Measurements from ENCODE around the gene PSTPIP2. TPM values are rescaled to one million over a fixed set of nuclear protein-coding genes. Genes with fewer than 3 reads are reported as not detected.

PSTPIP2 gene
- total RNA-seq, 1 donor from 2014 or later, result 9.1 TPM

- H3K4me3 Mint-ChIP-seq (ENCODE audit: unreplicated experiment), result no peak overlapping the region
- H3K27me3 Mint-ChIP-seq (ENCODE audit: low read depth, unreplicated experiment), result no peaks in the 10 kb centered on the region
- Histone ChIP-seq H4K20me1 (ENCODE audit: insufficient read depth, low read length) (no peaks in the 10 kb centered on the region), H3K27me3 (ENCODE audit: insufficient read depth, low read length) (no peaks in the 10 kb centered on the region), H3K9ac (ENCODE audit: low read length) (no peak overlapping the region), H3K79me2 (ENCODE audit: insufficient read depth, low read length) (peaks cover 11% of the 10 kb centered on the region), H3K4me2 (ENCODE audit: low read length) (no peak overlapping the region), H3K9me3 (ENCODE audit: insufficient read depth, low read depth, low read length) (no peaks in the 10 kb centered on the region), H2AFZ (ENCODE audit: low read depth, low read length) (no peak overlapping the region), H3K4me1 (ENCODE audit: insufficient read depth, low read length) (peaks cover 15% of the 10 kb centered on the region), H3K36me3 (ENCODE audit: insufficient read depth, low read length) (no peaks in the 10 kb centered on the region), H3K4me3 (ENCODE audit: insufficient read depth, low read depth, low read length) (no peak overlapping the region), H3K27ac (ENCODE audit: low read depth, low read length) (no peak overlapping the region)
- H3K36me3 Mint-ChIP-seq (ENCODE audit: low read depth, unreplicated experiment), result peaks cover 4% of the 10 kb centered on the region
- FAIRE-seq, result no peak
- peaks cover 10% of the 10 kb centered on the region for H3K4me1 Mint-ChIP-seq (ENCODE audit: low read depth, unreplicated experiment)
- no peaks in the 10 kb centered on the region for H3K9me3 Mint-ChIP-seq (ENCODE audit: unreplicated experiment)
- no peak for TF ChIP-seq EZH2 (IDR thresholded peaks at IDR 0.05; ENCODE audit: insufficient read depth, low read length)
- no peak for TF ChIP-seq CTCF (IDR thresholded peaks at IDR 0.05; ENCODE audit: insufficient read depth, low read depth, low read length)
- no peak for DNase-seq (ENCODE audit: low read depth)
- H3K27ac Mint-ChIP-seq (ENCODE audit: unreplicated experiment), result no peak overlapping the region
Measured at GRCh38 chr18:46067438-46068007, 4.5 kb downstream of the PSTPIP2 start.

GRCh38 chr18:46062781-46063180 is 9.3 kb downstream of the PSTPIP2 start:
- Histone ChIP-seq H3K9ac (ENCODE audit: low read length) (no peak overlapping the region), H2AFZ (ENCODE audit: low read depth, low read length) (no peak overlapping the region), H3K27ac (ENCODE audit: low read depth, low read length) (no peak overlapping the region), H4K20me1 (ENCODE audit: insufficient read depth, low read length) (no peaks in the 10 kb centered on the region), H3K36me3 (ENCODE audit: insufficient read depth, low read length) (no peaks in the 10 kb centered on the region), H3K4me3 (ENCODE audit: insufficient read depth, low read depth, low read length) (no peak overlapping the region), H3K79me2 (ENCODE audit: insufficient read depth, low read length) (no peaks in the 10 kb centered on the region), H3K27me3 (ENCODE audit: insufficient read depth, low read length) (no peaks in the 10 kb centered on the region), H3K4me2 (ENCODE audit: low read length) (no peak overlapping the region), H3K4me1 (ENCODE audit: insufficient read depth, low read length) (no peaks in the 10 kb centered on the region), H3K9me3 (ENCODE audit: insufficient read depth, low read depth, low read length) (no peaks in the 10 kb centered on the region)
- Mint-ChIP-seq H3K36me3 (ENCODE audit: low read depth, unreplicated experiment) (peaks cover 4% of the 10 kb centered on the region), H3K9me3 (ENCODE audit: unreplicated experiment) (no peaks in the 10 kb centered on the region), H3K4me3 (ENCODE audit: unreplicated experiment) (no peak overlapping the region), H3K27ac (ENCODE audit: unreplicated experiment) (no peak overlapping the region), H3K27me3 (ENCODE audit: low read depth, unreplicated experiment) (no peaks in the 10 kb centered on the region), H3K4me1 (ENCODE audit: low read depth, unreplicated experiment) (peaks cover 2% of the 10 kb centered on the region)
- no peak for TF ChIP-seq CTCF (IDR thresholded peaks at IDR 0.05; ENCODE audit: insufficient read depth, low read depth, low read length)
- TF ChIP-seq EZH2 (IDR thresholded peaks at IDR 0.05; ENCODE audit: insufficient read depth, low read length), result no peak
- DNase-seq (ENCODE audit: low read depth) (no peak), FAIRE-seq (no peak)

GRCh38 chr18:46061796-46062195 is 10.3 kb downstream of the PSTPIP2 start:
- Mint-ChIP-seq H3K27me3 (ENCODE audit: low read depth, unreplicated experiment) (no peaks in the 10 kb centered on the region), H3K9me3 (ENCODE audit: unreplicated experiment) (no peaks in the 10 kb centered on the region), H3K4me3 (ENCODE audit: unreplicated experiment) (no peak overlapping the region), H3K36me3 (ENCODE audit: low read depth, unreplicated experiment) (peaks cover 2% of the 10 kb centered on the region), H3K27ac (ENCODE audit: unreplicated experiment) (no peak overlapping the region), H3K4me1 (ENCODE audit: low read depth, unreplicated experiment) (peaks cover 2% of the 10 kb centered on the region)
- H3K4me3 ChIP-seq (ENCODE audit: insufficient read depth, low read depth, low read length), result no peak overlapping the region
- TF ChIP-seq EZH2 (IDR thresholded peaks at IDR 0.05; ENCODE audit: insufficient read depth, low read length) (no peak), CTCF (IDR thresholded peaks at IDR 0.05; ENCODE audit: insufficient read depth, low read depth, low read length) (no peak)
- DNase-seq (ENCODE audit: low read depth) (no peak), FAIRE-seq (no peak)
- H2AFZ ChIP-seq (ENCODE audit: low read depth, low read length), result no peak overlapping the region
- H3K4me1 ChIP-seq (ENCODE audit: insufficient read depth, low read length), result no peaks in the 10 kb centered on the region
- no peak overlapping the region for H3K4me2 ChIP-seq (ENCODE audit: low read length)
- H3K9me3 ChIP-seq (ENCODE audit: insufficient read depth, low read depth, low read length), result no peaks in the 10 kb centered on the region
- no peak overlapping the region for H3K27ac ChIP-seq (ENCODE audit: low read depth, low read length)
- no peak overlapping the region for H3K9ac ChIP-seq (ENCODE audit: low read length)
- no peaks in the 10 kb centered on the region for H3K27me3 ChIP-seq (ENCODE audit: insufficient read depth, low read length)
- H4K20me1 ChIP-seq (ENCODE audit: insufficient read depth, low read length), result no peaks in the 10 kb centered on the region
- no peaks in the 10 kb centered on the region for H3K79me2 ChIP-seq (ENCODE audit: insufficient read depth, low read length)
- no peaks in the 10 kb centered on the region for H3K36me3 ChIP-seq (ENCODE audit: insufficient read depth, low read length)

All from astrocyte (in vitro differentiated cells and primary cell).